ENCODE measurements around the gene NVL.

- TF ChIP-seq POLR2A (IDR thresholded peaks at IDR 0.05) (no peak), CTCF (IDR thresholded peaks at IDR 0.05) (no peak)
Measured at GRCh38 chr1:224321706-224322105, 8.3 kb downstream of the NVL start.
